HL-60 (cell line): ENCODE measurements around the gene WDR70.

Experiments
- CTCF ChIP-seq: IDR thresholded peaks from one replicate; pipeline ENCODE4 v1.5.1; 2011; ENCODE audit warnings: low read length, control low read depth, inconsistent platforms; ENCODE audit not compliant: insufficient read depth
- GABPA ChIP-seq: IDR thresholded peaks from 2 replicates; pipeline ENCODE4 v1.6.1; 2012; ENCODE audit warnings: low read depth
- POLR2AphosphoS5 ChIP-seq: IDR thresholded peaks from 2 replicates; pipeline ENCODE4 v1.6.1; 2012; ENCODE audit warnings: low read depth
- REST ChIP-seq: IDR thresholded peaks from 2 replicates; pipeline ENCODE4 v1.6.1; 2012; ENCODE audit warnings: low read depth; ENCODE audit not compliant: insufficient replicate concordance

GRCh38 chr5:37727238-37727637, 348.1 kb downstream of the WDR70 start:
- TF ChIP-seq CTCF (no peak), POLR2AphosphoS5 (no peak), REST (no peak), GABPA (no peak)
